Type B pancreatic cell (in vitro differentiated cells): ENCODE data around the gene SLC38A6. TPM values are rescaled to one million over a fixed set of nuclear protein-coding genes. Genes with fewer than 3 reads are reported as not detected.

Source experiments
- DNase-seq: peaks from one replicate; pipeline ENCODE4 v3.0.0; 2021; ENCODE audit warnings: mixed read lengths; ENCODE audit not compliant: unreplicated experiment; ENCODE audit errors: extremely low spot score
- H3K27ac Mint-ChIP-seq: 2 replicates; pipeline ENCODE4 v1.8.0; 2021; ENCODE audit warnings: mild to moderate bottlenecking, mixed read lengths
- H3K27me3 Mint-ChIP-seq: 2 replicates; pipeline ENCODE4 v1.8.0; 2021; ENCODE audit warnings: mixed read lengths
- H3K36me3 Mint-ChIP-seq: 2 replicates; pipeline ENCODE4 v1.8.0; 2021; ENCODE audit warnings: mixed read lengths
- H3K4me1 Mint-ChIP-seq: one replicate; pipeline ENCODE4 v1.8.0; 2021; ENCODE audit warnings: mixed read lengths; ENCODE audit not compliant: unreplicated experiment
- H3K4me3 Mint-ChIP-seq: 2 replicates; pipeline ENCODE4 v1.8.0; 2021; ENCODE audit warnings: mild to moderate bottlenecking, mixed read lengths
- H3K9me3 Mint-ChIP-seq: 2 replicates; pipeline ENCODE4 v1.8.0; 2021; ENCODE audit warnings: mixed read lengths
- CTCF ChIP-seq: fragments of 200-600 bp; sonication (generic); conservative IDR thresholded peaks from 2 replicates; pipeline ENCODE4 v1.5.0; 2021; ENCODE audit warnings: antibody characterized with exemption, mild to moderate bottlenecking
- total RNA-seq: library from RNA; stranded (reverse); gene quantifications from 2 replicates; pipeline ENCODE4 v1.2.1, GENCODE V29; 2021; ENCODE audit warnings: low replicate concordance

SLC38A6 gene
- total RNA-seq, 1 donor from 2014 or later = 19.1 TPM

GRCh38 chr14:61031026-61031425 lies 50.0 kb downstream of the SLC38A6 start:
- DNase-seq = no peak
- no peak overlapping the region for H3K4me3 Mint-ChIP-seq
- H3K4me1 Mint-ChIP-seq = peaks cover 8% of the 10 kb centered on the region
- H3K9me3 Mint-ChIP-seq = no peaks in the 10 kb centered on the region
- TF ChIP-seq CTCF = no peak
- H3K27ac Mint-ChIP-seq = no peak overlapping the region
- H3K27me3 Mint-ChIP-seq = no peaks in the 10 kb centered on the region
- H3K36me3 Mint-ChIP-seq = peaks cover 4% of the 10 kb centered on the region

- no peak for TF ChIP-seq CTCF
- Mint-ChIP-seq H3K36me3 (peaks cover 4% of the 10 kb centered on the region), H3K27ac (no peak overlapping the region), H3K27me3 (no peaks in the 10 kb centered on the region), H3K4me1 (peaks cover 9% of the 10 kb centered on the region), H3K4me3 (no peak overlapping the region), H3K9me3 (no peaks in the 10 kb centered on the region)
- no peak for DNase-seq
Measured at GRCh38 chr14:61033054-61033453, 52.0 kb downstream of the SLC38A6 start.

- Mint-ChIP-seq H3K4me3 (no peak overlapping the region), H3K36me3 (peaks cover 4% of the 10 kb centered on the region), H3K27ac (no peak overlapping the region), H3K4me1 (peaks cover 9% of the 10 kb centered on the region), H3K9me3 (no peaks in the 10 kb centered on the region), H3K27me3 (no peaks in the 10 kb centered on the region)
- DNase-seq = no peak
- no peak for TF ChIP-seq CTCF
Measured at GRCh38 chr14:61033855-61034254, 52.8 kb downstream of the SLC38A6 start.

- Mint-ChIP-seq H3K4me3 (no peak overlapping the region), H3K27me3 (no peaks in the 10 kb centered on the region), H3K9me3 (no peaks in the 10 kb centered on the region), H3K36me3 (peaks cover 4% of the 10 kb centered on the region), H3K4me1 (peaks cover 9% of the 10 kb centered on the region), H3K27ac (no peak overlapping the region)
- no peak for DNase-seq
- no peak for TF ChIP-seq CTCF
Measured at GRCh38 chr14:61034416-61035120, 53.5 kb downstream of the SLC38A6 start.

- TF ChIP-seq CTCF = no peak
- H3K9me3 Mint-ChIP-seq = no peaks in the 10 kb centered on the region
- H3K36me3 Mint-ChIP-seq = no peaks in the 10 kb centered on the region
- H3K27me3 Mint-ChIP-seq = no peaks in the 10 kb centered on the region
- peaks cover 9% of the 10 kb centered on the region for H3K4me1 Mint-ChIP-seq
- H3K4me3 Mint-ChIP-seq = no peak overlapping the region
- DNase-seq = no peak
- no peak overlapping the region for H3K27ac Mint-ChIP-seq
Measured at GRCh38 chr14:61037215-61037614, 56.2 kb downstream of the SLC38A6 start.
